Epithelial cell of esophagus (primary cell): Measurements from ENCODE around the gene MCUB.

ENCODE experiments used
- DNase-seq: peaks from one replicate; pipeline ENCODE4 v3.0.0; 2010; ENCODE audit warnings: low read depth
- H3K4me3 ChIP-seq: 2 replicates; pipeline ENCODE4 v1.5.1; 2011; ENCODE audit warnings: mild to moderate bottlenecking, low read length, control low read depth
- CTCF ChIP-seq: IDR thresholded peaks from 2 replicates; pipeline ENCODE4 v1.5.1; 2011; ENCODE audit warnings: low read depth, mild to moderate bottlenecking, low read length, control low read depth, inconsistent platforms; ENCODE audit not compliant: insufficient read depth; ENCODE audit errors: missing control alignments

Gene MCUB

GRCh38 chr4:109611045-109611646, 51.1 kb downstream of the MCUB start:
- TF ChIP-seq CTCF = no peak

GRCh38 chr4:109614015-109614414, 54.0 kb downstream of the MCUB start:
- no peak for TF ChIP-seq CTCF
- H3K4me3 ChIP-seq = no peak overlapping the region
- no peak for DNase-seq

More at GRCh38 chr4:109611045-109611646, 51.1 kb downstream of the MCUB start:
- H3K4me3 ChIP-seq = no peak overlapping the region
- no peak for DNase-seq

GRCh38 chr4:109614466-109614865, 54.4 kb downstream of the MCUB start:
- no peak for TF ChIP-seq CTCF
- H3K4me3 ChIP-seq = no peak overlapping the region
- DNase-seq = no peak

GRCh38 chr4:109615742-109616141, 55.7 kb downstream of the MCUB start:
- DNase-seq = no peak
- no peak overlapping the region for H3K4me3 ChIP-seq
- no peak for TF ChIP-seq CTCF

- TF ChIP-seq CTCF = no peak
- no peak overlapping the region for H3K4me3 ChIP-seq
- DNase-seq = no peak
Observed at GRCh38 chr4:109616243-109616642, 56.2 kb downstream of the MCUB start.

GRCh38 chr4:109622626-109623025, 62.6 kb downstream of the MCUB start:
- TF ChIP-seq CTCF = no peak
- H3K4me3 ChIP-seq = no peak overlapping the region
- DNase-seq = no peak

GRCh38 chr4:109624536-109624935, 64.5 kb downstream of the MCUB start:
- no peak overlapping the region for H3K4me3 ChIP-seq
- no peak for TF ChIP-seq CTCF
- no peak for DNase-seq
